ENCODE data around the gene SBNO2.

Gene SBNO2

GRCh38 chr19:1158885-1159448 is 15.1 kb downstream of the SBNO2 start:
- H3K4me1 ChIP-seq (ENCODE audit: control insufficient read depth, insufficient read depth, low read length): peaks cover 11% of the 10 kb centered on the region
- H3K36me3 ChIP-seq (ENCODE audit: control insufficient read depth, insufficient read depth, low read length): no peaks in the 10 kb centered on the region
- no peaks in the 10 kb centered on the region for H3K27me3 ChIP-seq (ENCODE audit: control insufficient read depth, insufficient read depth, low read length, poor library complexity, severe bottlenecking)
- WGBS, 2 experiments: 93 to 96% methylated on average over 32 of the region's 32 CpGs
- no peak overlapping the region for H3K4me3 ChIP-seq (ENCODE audit: insufficient read depth, low read depth, low read length)
- no peak overlapping the region for H3K27ac ChIP-seq (ENCODE audit: insufficient read depth, low read depth, low read length, poor library complexity, severe bottlenecking)
- no peaks in the 10 kb centered on the region for H3K9me3 ChIP-seq (ENCODE audit: control insufficient read depth, low read length)

- peaks cover 2% of the 10 kb centered on the region for H3K36me3 ChIP-seq (ENCODE audit: control insufficient read depth, insufficient read depth, low read length)
- no peak overlapping the region for H3K4me3 ChIP-seq (ENCODE audit: insufficient read depth, low read depth, low read length)
- no peak overlapping the region for H3K27ac ChIP-seq (ENCODE audit: insufficient read depth, low read depth, low read length, poor library complexity, severe bottlenecking)
- no peaks in the 10 kb centered on the region for H3K27me3 ChIP-seq (ENCODE audit: control insufficient read depth, insufficient read depth, low read length, poor library complexity, severe bottlenecking)
- H3K4me1 ChIP-seq (ENCODE audit: control insufficient read depth, insufficient read depth, low read length): peaks cover 11% of the 10 kb centered on the region
- no peaks in the 10 kb centered on the region for H3K9me3 ChIP-seq (ENCODE audit: control insufficient read depth, low read length)
- WGBS, 2 experiments: 95 to 96% methylated on average over 69 of the region's 69 CpGs
These were observed 15.9 kb downstream of the SBNO2 start for GRCh38 chr19:1157931-1158884.

GRCh38 chr19:1156830-1157615 is 17.0 kb downstream of the SBNO2 start:
- H3K36me3 ChIP-seq (ENCODE audit: control insufficient read depth, insufficient read depth, low read length): peaks cover 8% of the 10 kb centered on the region
- no peak overlapping the region for H3K4me3 ChIP-seq (ENCODE audit: insufficient read depth, low read depth, low read length)
- no peaks in the 10 kb centered on the region for H3K27me3 ChIP-seq (ENCODE audit: control insufficient read depth, insufficient read depth, low read length, poor library complexity, severe bottlenecking)
- H3K4me1 ChIP-seq (ENCODE audit: control insufficient read depth, insufficient read depth, low read length): peaks cover 11% of the 10 kb centered on the region
- no peaks in the 10 kb centered on the region for H3K9me3 ChIP-seq (ENCODE audit: control insufficient read depth, low read length)
- no peak overlapping the region for H3K27ac ChIP-seq (ENCODE audit: insufficient read depth, low read depth, low read length, poor library complexity, severe bottlenecking)
- 94 to 96% methylated on average over 46 of the region's 46 CpGs for WGBS, 2 experiments

GRCh38 chr19:1156305-1156801 is 17.7 kb downstream of the SBNO2 start:
- Histone ChIP-seq H3K9me3 (ENCODE audit: control insufficient read depth, low read length) (no peaks in the 10 kb centered on the region), H3K4me1 (ENCODE audit: control insufficient read depth, insufficient read depth, low read length) (peaks cover 11% of the 10 kb centered on the region), H3K36me3 (ENCODE audit: control insufficient read depth, insufficient read depth, low read length) (peaks cover 9% of the 10 kb centered on the region), H3K27ac (ENCODE audit: insufficient read depth, low read depth, low read length, poor library complexity, severe bottlenecking) (no peak overlapping the region), H3K4me3 (ENCODE audit: insufficient read depth, low read depth, low read length) (no peak overlapping the region), H3K27me3 (ENCODE audit: control insufficient read depth, insufficient read depth, low read length, poor library complexity, severe bottlenecking) (no peaks in the 10 kb centered on the region)
- 89 to 91% methylated on average over 24 of the region's 24 CpGs for WGBS, 2 experiments

GRCh38 chr19:1155352-1156304 is 18.4 kb downstream of the SBNO2 start:
- Histone ChIP-seq H3K4me3 (ENCODE audit: insufficient read depth, low read depth, low read length) (no peak overlapping the region), H3K27me3 (ENCODE audit: control insufficient read depth, insufficient read depth, low read length, poor library complexity, severe bottlenecking) (no peaks in the 10 kb centered on the region), H3K4me1 (ENCODE audit: control insufficient read depth, insufficient read depth, low read length) (peaks cover 11% of the 10 kb centered on the region), H3K36me3 (ENCODE audit: control insufficient read depth, insufficient read depth, low read length) (peaks cover 9% of the 10 kb centered on the region), H3K9me3 (ENCODE audit: control insufficient read depth, low read length) (no peaks in the 10 kb centered on the region), H3K27ac (ENCODE audit: insufficient read depth, low read depth, low read length, poor library complexity, severe bottlenecking) (no peak overlapping the region)
- 89 to 91% methylated on average over 29 of the region's 29 CpGs for WGBS, 2 experiments

- no peak overlapping the region for H3K27ac ChIP-seq (ENCODE audit: insufficient read depth, low read depth, low read length, poor library complexity, severe bottlenecking)
- no peak overlapping the region for H3K4me3 ChIP-seq (ENCODE audit: insufficient read depth, low read depth, low read length)
These were observed 19.2 kb downstream of the SBNO2 start for GRCh38 chr19:1154731-1155351.

GRCh38 chr19:1153891-1154730 is 20.0 kb downstream of the SBNO2 start:
- Histone ChIP-seq H3K27me3 (ENCODE audit: control insufficient read depth, insufficient read depth, low read length, poor library complexity, severe bottlenecking) (no peaks in the 10 kb centered on the region), H3K36me3 (ENCODE audit: control insufficient read depth, insufficient read depth, low read length) (peaks cover 9% of the 10 kb centered on the region), H3K4me1 (ENCODE audit: control insufficient read depth, insufficient read depth, low read length) (peaks cover 11% of the 10 kb centered on the region), H3K27ac (ENCODE audit: insufficient read depth, low read depth, low read length, poor library complexity, severe bottlenecking) (no peak overlapping the region), H3K4me3 (ENCODE audit: insufficient read depth, low read depth, low read length) (no peak overlapping the region), H3K9me3 (ENCODE audit: control insufficient read depth, low read length) (no peaks in the 10 kb centered on the region)
- 95 to 96% methylated on average over 58 of the region's 58 CpGs for WGBS, 2 experiments

More at GRCh38 chr19:1154731-1155351, 19.2 kb downstream of the SBNO2 start:
- Histone ChIP-seq H3K9me3 (ENCODE audit: control insufficient read depth, low read length) (no peaks in the 10 kb centered on the region), H3K27me3 (ENCODE audit: control insufficient read depth, insufficient read depth, low read length, poor library complexity, severe bottlenecking) (no peaks in the 10 kb centered on the region), H3K36me3 (ENCODE audit: control insufficient read depth, insufficient read depth, low read length) (peaks cover 9% of the 10 kb centered on the region), H3K4me1 (ENCODE audit: control insufficient read depth, insufficient read depth, low read length) (peaks cover 11% of the 10 kb centered on the region)
- 90 to 91% methylated on average over 32 of the region's 32 CpGs for WGBS, 2 experiments

GRCh38 chr19:1151917-1152587 is 22.0 kb downstream of the SBNO2 start:
- Histone ChIP-seq H3K4me3 (ENCODE audit: insufficient read depth, low read depth, low read length) (no peak overlapping the region), H3K27ac (ENCODE audit: insufficient read depth, low read depth, low read length, poor library complexity, severe bottlenecking) (no peak overlapping the region)
- 94 to 95% methylated on average over 35 of the region's 35 CpGs for WGBS, 2 experiments

More at GRCh38 chr19:1151917-1152587, 22.0 kb downstream of the SBNO2 start:
- H3K4me1 ChIP-seq (ENCODE audit: control insufficient read depth, insufficient read depth, low read length): peaks cover 22% of the 10 kb centered on the region
- H3K27me3 ChIP-seq (ENCODE audit: control insufficient read depth, insufficient read depth, low read length, poor library complexity, severe bottlenecking): no peaks in the 10 kb centered on the region
- H3K9me3 ChIP-seq (ENCODE audit: control insufficient read depth, low read length): no peaks in the 10 kb centered on the region
- H3K36me3 ChIP-seq (ENCODE audit: control insufficient read depth, insufficient read depth, low read length): peaks cover 9% of the 10 kb centered on the region
